Gastrocnemius medialis (tissue), 4 donors: ENCODE results near the gene KCTD18.

ENCODE experiments used
- POLR2A ChIP-seq, 2 donors: fragments of 450-650 bp; IDR thresholded peaks; one replicate each; pipeline ENCODE4 v1.6.1; 2017; ENCODE audit warnings: antibody characterized with exemption in 2 of 2, mild to moderate bottlenecking in 2 of 2, moderate library complexity in 2 of 2
- TF ChIP-seq, protein P1 (sequence below), 5 experiments: fragments of 450-650 bp in 3 of 5; fragments of 200-600 bp in 2 of 5; sonication (generic) in 2 of 5; IDR thresholded peaks in 4 of 5; conservative IDR thresholded peaks in 1 of 5; 1 replicate in 4 of 5; 2 replicates in 1 of 5; pipeline ENCODE4 v1.5.1; 2016 to 2019; ENCODE audit warnings: antibody characterized with exemption in 5 of 5, mild to moderate bottlenecking in 3 of 5, moderate library complexity in 3 of 5

- TF ChIP-seq, protein P1, sequence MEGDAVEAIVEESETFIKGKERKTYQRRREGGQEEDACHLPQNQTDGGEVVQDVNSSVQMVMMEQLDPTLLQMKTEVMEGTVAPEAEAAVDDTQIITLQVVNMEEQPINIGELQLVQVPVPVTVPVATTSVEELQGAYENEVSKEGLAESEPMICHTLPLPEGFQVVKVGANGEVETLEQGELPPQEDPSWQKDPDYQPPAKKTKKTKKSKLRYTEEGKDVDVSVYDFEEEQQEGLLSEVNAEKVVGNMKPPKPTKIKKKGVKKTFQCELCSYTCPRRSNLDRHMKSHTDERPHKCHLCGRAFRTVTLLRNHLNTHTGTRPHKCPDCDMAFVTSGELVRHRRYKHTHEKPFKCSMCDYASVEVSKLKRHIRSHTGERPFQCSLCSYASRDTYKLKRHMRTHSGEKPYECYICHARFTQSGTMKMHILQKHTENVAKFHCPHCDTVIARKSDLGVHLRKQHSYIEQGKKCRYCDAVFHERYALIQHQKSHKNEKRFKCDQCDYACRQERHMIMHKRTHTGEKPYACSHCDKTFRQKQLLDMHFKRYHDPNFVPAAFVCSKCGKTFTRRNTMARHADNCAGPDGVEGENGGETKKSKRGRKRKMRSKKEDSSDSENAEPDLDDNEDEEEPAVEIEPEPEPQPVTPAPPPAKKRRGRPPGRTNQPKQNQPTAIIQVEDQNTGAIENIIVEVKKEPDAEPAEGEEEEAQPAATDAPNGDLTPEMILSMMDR (IDR thresholded peaks at IDR 0.05 in 4 of 5, conservative IDR thresholded peaks at IDR 0.05 in 1 of 5): no peak
- no peak for TF ChIP-seq POLR2A (IDR thresholded peaks at IDR 0.05)
Observed at GRCh38 chr2:200466425-200467418, 43.1 kb downstream of the KCTD18 start.
